VCaP (cell line): ENCODE data around the gene KDM4F.
"Not testable (repeated sequence)": the region's sequence is repeated elsewhere in the genome, so short reads cannot be mapped to it uniquely, and the experiment has no call there.

Source experiments
- H3K27ac ChIP-seq: fragments of 450-650 bp; 2 replicates; pipeline ENCODE4 v1.5.1; 2017
- TF ChIP-seq, protein P1 (sequence below): fragments of 450-650 bp; conservative IDR thresholded peaks from 2 replicates; pipeline ENCODE4 v1.5.1; 2017; ENCODE audit warnings: mild to moderate bottlenecking, moderate library complexity

Gene KDM4F

DNA sequence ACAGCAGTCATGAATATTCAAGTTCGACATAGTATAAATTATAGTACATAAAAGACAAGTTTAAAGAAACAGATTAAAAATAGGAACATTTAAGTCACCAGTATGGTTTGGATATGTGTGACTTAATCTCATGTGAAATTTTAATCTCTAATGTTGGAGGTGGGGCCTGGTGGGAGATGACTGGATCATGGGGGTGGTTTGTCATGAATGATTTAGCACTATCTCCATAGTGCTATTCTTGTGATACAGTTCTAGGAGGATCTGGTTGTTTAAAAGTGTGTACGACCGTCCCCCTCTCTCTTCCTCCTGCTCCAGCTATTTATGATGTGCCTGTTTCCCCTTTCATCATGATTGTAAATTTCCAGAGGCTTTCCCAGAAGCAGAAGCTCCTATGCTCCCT is 20.9 kb upstream of the KDM4F start:
- H3K27ac ChIP-seq = no peak overlapping the region
- TF ChIP-seq, protein P1, sequence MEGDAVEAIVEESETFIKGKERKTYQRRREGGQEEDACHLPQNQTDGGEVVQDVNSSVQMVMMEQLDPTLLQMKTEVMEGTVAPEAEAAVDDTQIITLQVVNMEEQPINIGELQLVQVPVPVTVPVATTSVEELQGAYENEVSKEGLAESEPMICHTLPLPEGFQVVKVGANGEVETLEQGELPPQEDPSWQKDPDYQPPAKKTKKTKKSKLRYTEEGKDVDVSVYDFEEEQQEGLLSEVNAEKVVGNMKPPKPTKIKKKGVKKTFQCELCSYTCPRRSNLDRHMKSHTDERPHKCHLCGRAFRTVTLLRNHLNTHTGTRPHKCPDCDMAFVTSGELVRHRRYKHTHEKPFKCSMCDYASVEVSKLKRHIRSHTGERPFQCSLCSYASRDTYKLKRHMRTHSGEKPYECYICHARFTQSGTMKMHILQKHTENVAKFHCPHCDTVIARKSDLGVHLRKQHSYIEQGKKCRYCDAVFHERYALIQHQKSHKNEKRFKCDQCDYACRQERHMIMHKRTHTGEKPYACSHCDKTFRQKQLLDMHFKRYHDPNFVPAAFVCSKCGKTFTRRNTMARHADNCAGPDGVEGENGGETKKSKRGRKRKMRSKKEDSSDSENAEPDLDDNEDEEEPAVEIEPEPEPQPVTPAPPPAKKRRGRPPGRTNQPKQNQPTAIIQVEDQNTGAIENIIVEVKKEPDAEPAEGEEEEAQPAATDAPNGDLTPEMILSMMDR = no peak

DNA sequence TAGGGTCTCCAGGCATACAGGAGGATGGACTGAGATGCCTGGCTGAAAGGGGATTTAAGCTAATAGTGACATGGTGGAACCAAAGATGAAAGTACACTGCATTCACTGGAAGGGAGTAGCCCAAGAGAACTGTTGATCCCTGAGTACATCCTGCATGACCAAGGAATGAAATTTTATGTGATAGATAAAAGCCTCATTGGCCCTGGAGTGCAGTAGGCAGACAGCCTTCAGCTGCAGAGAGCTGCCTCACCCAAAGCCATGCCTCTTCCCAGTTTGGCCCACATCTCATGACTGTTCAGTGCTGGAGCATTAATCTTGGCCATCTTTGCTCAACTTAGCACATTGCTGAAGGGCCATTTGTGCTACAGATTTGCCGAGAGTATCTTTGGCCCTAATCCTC is 16.2 kb upstream of the KDM4F start:
- no peak overlapping the region for H3K27ac ChIP-seq
- TF ChIP-seq, protein P1 = no peak

DNA sequence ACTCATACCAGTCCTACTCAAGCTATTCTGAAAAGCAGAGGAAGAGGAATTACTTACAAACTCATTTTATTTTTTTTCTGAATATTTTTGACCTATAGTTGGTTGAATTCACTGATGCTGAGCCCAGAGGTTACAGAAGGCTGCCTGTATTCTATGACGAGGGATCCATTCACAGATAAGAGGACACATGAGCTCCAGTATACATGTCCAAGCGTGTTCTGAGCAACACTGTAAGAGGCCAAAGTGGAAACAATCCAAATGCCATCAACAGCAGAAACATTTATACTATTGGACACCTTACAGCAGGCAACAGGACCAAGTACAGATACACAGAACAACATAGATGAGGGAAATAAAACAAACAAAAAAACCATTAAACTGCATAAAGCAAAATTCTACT is 13.9 kb upstream of the KDM4F start:
- no peak overlapping the region for H3K27ac ChIP-seq
- TF ChIP-seq, protein P1 = no peak

DNA sequence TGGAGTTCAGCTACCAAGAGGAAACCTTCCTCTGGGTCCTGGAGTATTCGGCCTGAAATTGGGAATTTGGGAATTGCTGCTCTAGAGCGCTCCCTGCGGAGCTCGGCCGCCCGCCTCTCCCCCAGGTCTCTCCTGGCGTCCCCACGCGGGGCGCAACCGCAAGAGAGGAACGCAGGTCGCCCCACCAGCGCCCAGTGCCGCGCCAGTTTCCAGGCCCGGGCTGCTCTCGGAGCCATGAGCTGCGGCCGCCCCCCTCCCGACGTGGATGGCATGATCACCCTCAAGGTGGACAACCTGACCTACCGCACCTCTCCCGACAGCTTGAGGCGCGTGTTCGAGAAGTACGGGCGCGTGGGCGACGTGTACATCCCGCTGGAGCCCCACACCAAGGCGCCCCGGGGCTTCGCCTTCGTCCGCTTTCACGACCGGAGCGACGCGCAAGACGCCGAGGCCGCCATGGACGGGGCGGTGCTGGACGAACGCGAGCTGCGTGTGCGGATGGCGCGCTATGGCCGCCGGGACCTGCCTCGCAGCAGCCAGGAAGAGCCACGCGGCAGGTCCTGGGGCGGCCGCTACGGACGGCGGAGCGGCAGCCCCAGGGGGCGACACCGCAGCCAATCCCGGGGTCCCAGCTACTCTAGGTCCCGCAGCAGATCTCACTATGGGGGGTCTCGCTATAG is 11.7 kb upstream of the KDM4F start:
- not testable (repeated sequence) for H3K27ac ChIP-seq

DNA sequence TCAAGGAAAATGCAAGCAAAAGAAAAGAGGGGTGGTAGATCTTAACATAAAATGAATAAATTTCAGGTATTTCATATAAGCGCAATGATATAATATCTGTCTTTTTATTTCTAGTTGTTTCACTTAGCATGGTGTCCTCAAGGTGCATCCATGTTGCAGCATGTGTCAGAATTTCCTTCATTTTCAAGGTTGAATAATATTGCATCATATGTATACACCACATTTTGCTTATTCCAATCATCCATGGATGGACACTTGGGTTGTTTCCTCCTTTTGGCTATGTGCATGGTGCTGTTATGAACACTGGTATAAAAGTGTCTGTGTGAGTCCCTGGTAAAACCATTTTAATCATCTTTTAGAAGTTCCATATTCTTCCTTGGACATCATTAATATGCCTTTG is 7.0 kb upstream of the KDM4F start:
- TF ChIP-seq, protein P1 = no peak
- no peak overlapping the region for H3K27ac ChIP-seq

DNA sequence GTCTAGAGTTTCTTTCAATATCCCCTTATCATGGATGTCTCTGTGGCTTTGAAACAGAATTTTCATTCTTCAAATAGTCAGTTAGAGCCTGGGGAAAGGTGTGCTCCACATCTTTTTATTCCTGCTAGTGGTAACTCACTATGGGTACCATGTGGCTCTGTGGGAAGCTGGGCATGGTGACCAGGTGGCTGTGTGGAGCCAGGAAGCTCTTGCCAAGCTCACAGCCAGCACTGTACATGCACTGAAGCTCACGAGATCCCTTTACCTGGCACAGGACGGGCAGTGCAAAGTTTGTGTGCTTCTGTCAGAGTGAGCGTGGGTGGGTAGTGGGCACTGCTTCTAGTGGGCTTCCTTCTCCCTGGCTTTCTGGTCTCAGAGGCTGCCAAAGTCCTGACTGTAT is 6.3 kb upstream of the KDM4F start:
- no peak overlapping the region; the same call in 1 of the 2 replicates for H3K27ac ChIP-seq
- TF ChIP-seq, protein P1 = no peak

DNA sequence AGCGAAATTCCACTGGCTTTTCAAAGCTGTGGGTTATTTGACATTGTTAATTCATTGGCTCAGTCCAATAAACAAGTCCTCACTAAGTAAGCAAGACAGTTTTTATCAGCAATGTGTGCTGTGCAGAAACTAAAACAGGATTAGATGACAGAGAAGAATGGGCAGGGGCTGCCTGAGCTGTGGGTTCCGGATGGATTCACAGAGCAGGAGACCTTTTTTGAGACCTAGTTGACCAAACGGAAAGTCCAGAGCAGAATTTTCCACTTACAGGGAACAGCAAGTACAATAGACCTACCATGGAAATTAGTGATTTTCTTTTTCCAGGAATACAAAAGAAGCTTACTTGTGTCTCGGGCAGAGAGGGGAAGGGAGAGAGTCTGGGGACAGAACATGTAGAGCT is 5.2 kb upstream of the KDM4F start:
- TF ChIP-seq, protein P1 = no peak
- H3K27ac ChIP-seq = peak overlapping the region; percentile 18

DNA sequence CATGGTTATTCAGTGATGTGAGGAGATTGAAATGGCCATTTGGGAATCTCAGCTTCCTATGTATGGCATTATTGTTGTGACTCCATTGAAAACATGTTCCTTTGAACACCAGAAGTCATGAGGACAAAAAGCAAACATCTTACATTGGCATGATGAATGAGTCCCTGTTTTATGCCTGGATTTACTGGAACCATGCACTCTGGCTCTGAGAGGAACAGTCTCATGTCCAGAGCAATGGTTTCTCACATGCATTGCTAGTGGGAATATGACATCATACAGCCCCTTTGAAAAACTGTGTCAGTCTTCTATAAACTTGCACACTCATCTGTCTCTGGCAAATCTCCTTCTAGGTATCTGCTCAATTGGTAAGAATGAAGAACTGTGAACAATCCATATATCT is 3.4 kb upstream of the KDM4F start:
- TF ChIP-seq, protein P1 = no peak
- H3K27ac ChIP-seq = no peak overlapping the region
